Left kidney (tissue), 2 donors: ENCODE measurements around the gene TARP. TPM values are rescaled to one million over a fixed set of nuclear protein-coding genes. Genes with fewer than 3 reads are reported as not detected.

ENCODE experiments used
- DNase-seq: peaks from one replicate; pipeline ENCODE4 v3.0.0-alpha.2; 2013
- polyA plus RNA-seq: library from polyadenylated mRNA; unstranded; fragments of 120-200 nt; gene quantifications from one replicate; pipeline ENCODE4 v1.2.1, GENCODE V29; 2013; ENCODE audit not compliant: insufficient read length

Gene TARP

GRCh38 chr7:38215735-38216670 lies 57.4 kb downstream of the TARP start:
- DNase-seq = peak; percentile 82

DNA sequence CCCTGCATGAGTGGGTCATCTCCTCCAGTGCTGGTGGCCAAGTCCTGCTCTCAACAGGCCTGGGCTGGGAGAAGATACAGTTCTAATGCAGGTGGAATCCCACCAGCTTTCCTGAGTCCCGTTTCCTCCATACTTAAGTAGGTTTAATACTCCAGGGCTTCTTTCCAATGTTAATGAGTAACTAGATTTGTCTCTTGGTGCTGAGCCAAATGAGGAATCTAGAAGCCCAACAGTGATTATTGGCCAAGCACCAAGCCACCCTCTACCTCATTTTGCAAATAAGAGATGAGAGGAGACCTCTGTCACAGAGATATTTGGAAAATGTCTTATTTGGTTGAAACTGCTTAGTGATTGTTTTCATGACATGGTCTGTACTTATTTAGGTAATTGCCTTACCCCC lies 58.3 kb downstream of the TARP start:
- peak; percentile 4 for DNase-seq

DNA sequence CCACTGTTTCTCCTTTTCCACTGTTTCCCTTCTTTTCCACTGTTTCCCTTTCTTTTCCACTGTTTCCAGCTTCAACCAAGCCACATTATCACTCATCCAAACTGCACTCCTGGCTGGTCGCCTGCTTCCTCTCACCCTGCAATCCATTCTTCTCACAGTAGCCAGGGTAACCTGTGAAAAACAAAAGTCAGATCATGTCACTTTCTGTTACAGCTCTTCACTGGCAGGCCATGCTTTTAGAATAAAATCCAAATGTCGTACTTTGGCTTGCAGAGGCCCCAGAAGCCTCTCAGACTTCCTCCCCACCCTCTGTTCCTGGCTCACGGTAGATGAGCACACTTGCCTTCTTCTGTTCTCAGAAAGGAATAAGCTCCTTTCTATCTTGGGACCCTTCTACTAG lies 61.5 kb downstream of the TARP start:
- no peak for DNase-seq

GRCh38 chr7:38211486-38211885 lies 62.0 kb downstream of the TARP start:
- DNase-seq = no peak

Other genes with a start within 250 kb of the TARP start
- 67.2 TPM for gene STARD3NL, start 95.4 kb downstream of the TARP start, polyA plus RNA-seq